Neural cell (in vitro differentiated cells): ENCODE results near the gene CAPN9.

ENCODE experiments used
- MXI1 ChIP-seq: fragments of 450-650 bp; conservative IDR thresholded peaks from 2 replicates; pipeline ENCODE4 v1.6.1; 2014; ENCODE audit warnings: antibody characterized with exemption, mild to moderate bottlenecking; ENCODE audit not compliant: poor library complexity, severe bottlenecking
- POLR2AphosphoS5 ChIP-seq: IDR thresholded peaks from 2 replicates; pipeline ENCODE4 v1.6.1; 2012
- TF ChIP-seq, protein P1 (sequence below): fragments of 450-650 bp; IDR thresholded peaks from 2 replicates; pipeline ENCODE4 v1.5.1; 2014; ENCODE audit warnings: antibody characterized with exemption, mild to moderate bottlenecking, moderate library complexity; ENCODE audit not compliant: poor library complexity, severe bottlenecking

GRCh38 chr1:230763927-230764591 lies 16.9 kb downstream of the CAPN9 start:
- TF ChIP-seq, protein P1, sequence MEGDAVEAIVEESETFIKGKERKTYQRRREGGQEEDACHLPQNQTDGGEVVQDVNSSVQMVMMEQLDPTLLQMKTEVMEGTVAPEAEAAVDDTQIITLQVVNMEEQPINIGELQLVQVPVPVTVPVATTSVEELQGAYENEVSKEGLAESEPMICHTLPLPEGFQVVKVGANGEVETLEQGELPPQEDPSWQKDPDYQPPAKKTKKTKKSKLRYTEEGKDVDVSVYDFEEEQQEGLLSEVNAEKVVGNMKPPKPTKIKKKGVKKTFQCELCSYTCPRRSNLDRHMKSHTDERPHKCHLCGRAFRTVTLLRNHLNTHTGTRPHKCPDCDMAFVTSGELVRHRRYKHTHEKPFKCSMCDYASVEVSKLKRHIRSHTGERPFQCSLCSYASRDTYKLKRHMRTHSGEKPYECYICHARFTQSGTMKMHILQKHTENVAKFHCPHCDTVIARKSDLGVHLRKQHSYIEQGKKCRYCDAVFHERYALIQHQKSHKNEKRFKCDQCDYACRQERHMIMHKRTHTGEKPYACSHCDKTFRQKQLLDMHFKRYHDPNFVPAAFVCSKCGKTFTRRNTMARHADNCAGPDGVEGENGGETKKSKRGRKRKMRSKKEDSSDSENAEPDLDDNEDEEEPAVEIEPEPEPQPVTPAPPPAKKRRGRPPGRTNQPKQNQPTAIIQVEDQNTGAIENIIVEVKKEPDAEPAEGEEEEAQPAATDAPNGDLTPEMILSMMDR: no peak
- TF ChIP-seq POLR2AphosphoS5 (no peak), MXI1 (no peak)
